Nucleus accumbens (tissue), 56 donors: ENCODE measurements around the gene TIMP2.

Source experiments
- DNase-seq, 56 donors: peaks; one replicate each; lab custom pipeline; 2025; lab: John Stamatoyannopoulos, UW

TIMP2 gene

DNA sequence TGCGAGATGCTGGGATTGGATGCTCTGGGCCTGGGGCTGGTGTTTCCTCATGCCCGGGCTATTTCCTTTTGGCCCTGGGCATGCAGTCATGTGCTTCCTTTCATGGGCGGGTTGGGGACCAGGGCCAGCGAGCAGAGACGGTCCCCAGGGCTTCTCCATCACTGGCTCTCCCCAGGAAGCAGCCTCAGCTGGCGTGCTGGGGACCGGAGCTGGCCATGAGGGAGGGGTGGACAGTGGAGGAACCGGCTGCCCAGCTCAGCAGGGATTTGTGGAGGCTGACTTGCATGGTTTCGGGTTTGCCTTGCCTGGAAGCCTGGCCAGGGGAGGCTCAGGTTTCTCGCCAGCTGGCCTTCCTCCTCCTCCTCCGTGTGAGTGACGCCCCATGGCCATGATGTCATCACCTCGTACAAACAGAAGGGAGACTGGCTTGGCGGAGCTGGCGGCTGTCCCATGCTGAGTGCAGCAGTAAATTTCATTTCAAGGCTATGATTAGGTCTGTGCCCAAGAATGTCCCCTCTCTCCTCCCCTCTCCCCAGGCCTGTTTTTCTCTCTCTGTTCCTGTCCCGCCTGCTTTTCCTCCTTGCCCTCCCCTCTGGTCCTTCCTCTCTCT lies 8.9 kb upstream of the TIMP2 start:
- DNase-seq, result peak in 54 of 56 donors; percentile 22 to 94 (median 80)

DNA sequence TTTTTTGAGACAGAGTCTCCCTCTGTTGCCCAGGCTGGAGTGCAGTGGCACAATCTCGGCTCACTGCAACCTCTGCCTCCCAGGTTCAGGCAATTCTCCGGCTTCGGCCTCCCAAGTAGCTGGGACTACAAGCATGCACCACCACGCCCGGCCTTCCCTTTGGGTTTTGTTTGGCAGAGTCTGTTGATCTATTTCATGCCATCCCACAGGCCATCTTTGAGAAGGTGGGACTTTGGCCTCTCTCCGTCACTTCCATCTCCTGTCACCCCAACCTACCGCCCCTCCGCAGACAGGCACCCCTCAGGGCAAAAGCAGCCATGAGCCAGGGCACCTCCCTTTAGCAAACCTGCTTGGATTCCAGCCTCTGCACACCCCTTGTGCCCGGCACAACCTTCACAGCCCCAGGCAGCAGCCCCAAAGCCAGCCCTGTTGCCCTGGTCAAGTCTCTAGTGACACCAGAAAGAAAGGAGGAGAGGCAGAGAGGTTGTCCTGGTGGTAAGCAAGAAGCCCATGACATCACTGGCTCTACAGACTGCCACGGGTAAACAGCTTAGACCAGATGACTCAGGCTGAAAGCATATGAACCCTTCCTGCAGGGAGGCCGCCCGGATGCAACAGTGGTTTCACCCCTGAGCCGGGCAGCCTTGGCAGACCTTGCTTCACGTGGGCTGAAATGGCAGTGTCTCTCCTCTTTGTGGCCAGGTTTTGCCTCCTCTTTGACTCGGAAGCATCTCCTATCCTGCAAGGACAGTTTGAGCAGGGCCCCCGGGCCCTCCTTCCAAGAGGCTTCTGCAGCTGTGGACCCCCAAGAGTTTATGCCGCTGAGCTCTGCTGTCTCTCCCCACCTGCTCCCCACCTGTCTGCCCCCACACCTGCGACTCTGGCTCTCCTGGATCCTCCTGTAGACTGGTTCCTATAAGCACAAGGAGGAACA lies 8.1 kb upstream of the TIMP2 start:
- peak in 2 of 56 donors; percentile 35 to 65 for DNase-seq

DNA sequence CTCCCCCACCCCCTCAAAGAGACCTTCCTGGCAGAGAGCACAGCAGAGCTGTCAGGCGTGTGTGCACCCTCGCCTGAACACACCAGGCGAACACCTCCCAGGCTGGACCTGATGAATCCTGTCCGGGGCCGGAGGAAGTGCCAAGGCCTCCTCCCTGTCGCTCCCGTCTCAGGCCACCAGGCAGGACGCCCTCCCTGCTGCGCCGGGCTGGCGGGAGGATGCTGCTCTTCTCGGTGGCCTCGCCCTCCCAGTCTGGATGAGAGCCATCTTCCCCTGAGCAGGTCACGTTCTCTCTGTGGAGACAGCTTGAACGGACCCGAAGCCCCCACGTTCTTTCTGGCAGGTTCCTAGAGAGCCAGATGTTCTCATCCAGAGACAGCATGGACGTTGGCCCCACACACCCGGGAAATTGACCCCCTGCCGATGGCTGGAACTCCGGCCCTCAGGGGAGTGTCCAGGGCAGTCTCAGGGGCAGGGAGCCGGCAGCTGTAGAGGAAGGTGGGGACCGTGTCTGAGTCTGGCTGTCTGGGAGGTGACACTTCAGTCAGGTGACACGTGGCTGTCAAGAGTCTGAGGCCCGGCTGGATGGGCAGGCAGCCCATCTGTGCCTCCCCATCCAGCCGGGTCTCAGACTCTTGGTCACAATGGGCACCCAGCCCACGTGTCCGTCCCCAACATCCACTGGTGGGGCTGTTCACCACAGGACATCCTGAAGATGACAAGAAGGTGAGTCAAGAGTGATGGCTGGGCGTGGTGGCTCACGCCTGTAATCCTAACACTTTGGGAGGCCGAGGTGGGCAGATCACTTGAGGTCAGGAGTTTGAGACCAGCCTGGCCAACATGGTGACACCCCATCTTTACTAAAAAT lies 5.0 kb upstream of the TIMP2 start:
- no peak for DNase-seq

DNA sequence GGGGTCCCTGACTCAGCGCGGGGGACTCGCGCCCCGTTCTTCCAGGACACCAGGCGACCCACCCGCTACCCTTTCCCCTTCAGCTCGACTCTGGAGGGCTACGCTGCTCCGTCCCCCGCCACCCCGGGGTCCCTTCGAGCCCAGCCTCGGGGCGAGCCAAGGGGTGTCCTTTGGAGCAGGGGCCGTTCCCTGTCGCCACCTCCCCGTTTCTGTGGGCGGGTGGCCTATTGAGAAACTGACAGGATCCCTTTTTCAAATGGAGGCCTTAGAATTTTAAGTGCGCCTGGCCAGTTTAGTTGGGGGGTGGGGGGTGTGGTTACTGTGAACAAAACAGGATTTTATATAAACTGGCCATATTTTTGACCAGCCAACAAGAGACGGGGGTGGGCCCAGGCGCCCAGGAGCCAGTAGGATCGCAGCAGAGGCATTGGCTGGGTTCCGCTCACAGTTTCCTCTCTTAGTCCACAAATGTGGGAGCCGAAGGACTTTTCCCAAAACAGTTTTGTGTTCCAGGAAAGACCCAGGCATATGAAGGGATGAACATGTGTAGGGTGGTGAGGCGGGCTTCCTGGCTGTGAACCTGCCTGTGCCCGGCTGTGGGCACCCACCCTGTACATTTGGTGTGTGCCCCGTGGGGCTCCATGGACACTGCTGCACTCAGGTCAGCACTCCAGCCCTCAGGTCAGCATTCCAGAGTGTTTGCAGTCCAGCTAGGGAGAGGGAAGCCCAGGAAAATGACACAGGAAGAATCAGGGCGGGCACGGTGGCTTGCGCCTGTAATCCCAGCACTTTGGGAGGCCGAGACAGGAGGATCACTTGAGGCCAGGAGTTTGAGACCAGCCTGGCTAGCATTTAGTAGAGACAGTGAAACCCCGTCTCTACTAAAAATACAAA lies 722 bp upstream of the TIMP2 start:
- DNase-seq, result peak in 34 of 56 donors; percentile 12 to 66 (median 47)

DNA sequence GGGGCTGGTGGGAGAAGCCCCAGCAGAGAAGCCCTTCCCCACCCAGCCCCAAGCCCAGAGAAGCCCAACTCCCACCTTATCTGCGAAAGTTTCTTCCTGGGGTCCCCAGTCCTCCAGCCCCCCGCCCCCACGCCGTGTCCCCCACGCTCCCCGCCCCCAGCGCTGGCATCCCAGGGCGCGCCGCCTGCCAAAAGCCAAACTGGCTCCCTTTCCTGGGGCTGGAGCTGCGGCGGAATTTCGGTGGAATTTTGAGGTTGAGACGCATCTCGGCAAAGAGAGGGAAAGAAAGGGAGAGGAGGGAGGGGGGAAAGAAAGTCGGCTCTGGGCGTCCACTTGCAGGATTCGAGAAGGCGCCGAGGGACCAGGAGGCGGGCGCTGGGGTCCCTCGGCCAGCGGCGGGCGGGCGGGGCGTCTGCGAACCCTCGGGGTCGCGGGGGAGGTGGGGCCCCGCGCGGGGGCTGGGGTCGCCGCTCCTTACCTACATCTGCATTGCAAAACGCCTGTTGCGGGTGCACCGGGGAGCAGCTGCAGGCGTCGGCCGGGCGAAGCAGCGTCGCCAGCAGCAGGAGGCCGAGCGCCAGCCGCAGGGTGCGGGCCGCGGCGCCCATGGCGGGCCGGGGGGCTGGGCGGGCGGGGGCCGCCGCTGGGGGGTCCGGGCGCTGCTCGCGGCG lies 571 bp downstream of the TIMP2 start:
- peak in 8 of 56 donors; percentile 13 to 75 (median 28) for DNase-seq

DNA sequence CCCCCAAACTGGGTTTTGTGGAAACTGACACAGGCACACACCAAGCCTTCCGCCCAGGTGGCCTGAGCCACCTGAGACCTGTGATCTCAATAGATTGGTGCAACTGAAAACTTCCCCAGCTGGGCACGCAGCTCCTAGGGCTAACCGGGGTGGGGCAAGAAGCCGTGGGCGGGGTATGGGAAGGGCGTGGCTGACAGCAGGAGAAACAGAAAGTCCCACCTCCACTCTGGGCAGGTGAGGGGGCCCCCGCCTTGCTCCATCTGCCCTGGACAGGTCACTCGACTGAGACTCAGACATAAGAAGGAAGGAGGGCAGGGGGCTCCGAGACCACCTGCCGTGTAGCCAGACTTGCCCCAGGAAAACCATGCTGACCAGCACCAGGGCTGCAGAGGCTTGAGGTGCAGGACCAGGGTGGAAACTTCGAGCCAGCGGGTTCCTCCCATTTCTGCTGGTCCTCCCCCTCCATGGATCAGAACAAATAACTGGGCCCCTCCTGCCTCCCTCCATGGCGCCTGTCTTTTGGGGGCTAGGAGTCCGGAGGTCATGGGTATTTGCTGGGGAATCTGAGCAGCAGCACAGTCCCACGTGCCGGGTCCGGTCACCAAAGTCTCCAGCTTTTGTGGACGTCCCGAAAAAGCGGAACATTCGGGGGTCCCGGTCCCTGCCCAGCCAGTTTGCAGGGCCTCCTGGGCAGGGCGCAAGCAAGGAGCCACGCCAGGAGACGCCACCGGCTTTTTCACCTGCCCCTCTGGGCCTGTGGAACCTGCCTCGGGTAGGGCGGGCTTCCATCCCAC lies 1.3 kb downstream of the TIMP2 start:
- DNase-seq, result peak in 9 of 56 donors; percentile 11 to 36 (median 26)

DNA sequence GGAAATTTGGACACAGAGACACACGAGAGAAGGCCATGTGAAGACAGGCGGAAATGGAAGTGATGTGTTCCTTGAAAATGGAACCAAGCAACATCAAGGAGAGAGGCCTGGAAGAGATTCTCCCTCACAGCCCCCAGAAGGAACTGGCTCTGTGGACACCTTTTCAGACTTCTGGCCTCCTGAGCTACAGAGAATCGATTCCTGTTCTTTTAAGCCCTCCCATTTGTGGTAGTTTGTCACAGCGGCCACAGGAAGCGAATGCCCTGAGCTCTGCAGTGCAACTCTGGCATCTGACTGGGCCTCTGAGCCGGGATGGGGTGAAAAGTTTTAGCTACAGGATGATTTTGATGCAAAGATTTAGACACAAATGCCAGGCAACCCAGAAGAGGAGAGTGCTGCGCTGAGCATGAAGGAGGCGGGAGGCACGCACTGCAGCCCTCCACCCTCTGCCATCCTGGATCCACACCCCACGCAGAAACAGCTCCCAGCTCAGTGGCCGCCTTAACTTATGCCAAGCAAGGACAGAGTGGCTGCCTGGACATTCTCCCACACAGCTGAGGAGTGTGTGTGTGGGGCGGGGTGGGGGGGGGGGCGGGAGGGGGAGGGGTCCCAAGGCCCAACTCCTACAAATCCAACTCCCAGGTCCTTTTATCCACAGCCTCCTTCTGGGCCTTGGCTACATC lies 2.2 kb downstream of the TIMP2 start:
- DNase-seq, result peak in 4 of 56 donors; percentile 9 to 34 (median 28)

DNA sequence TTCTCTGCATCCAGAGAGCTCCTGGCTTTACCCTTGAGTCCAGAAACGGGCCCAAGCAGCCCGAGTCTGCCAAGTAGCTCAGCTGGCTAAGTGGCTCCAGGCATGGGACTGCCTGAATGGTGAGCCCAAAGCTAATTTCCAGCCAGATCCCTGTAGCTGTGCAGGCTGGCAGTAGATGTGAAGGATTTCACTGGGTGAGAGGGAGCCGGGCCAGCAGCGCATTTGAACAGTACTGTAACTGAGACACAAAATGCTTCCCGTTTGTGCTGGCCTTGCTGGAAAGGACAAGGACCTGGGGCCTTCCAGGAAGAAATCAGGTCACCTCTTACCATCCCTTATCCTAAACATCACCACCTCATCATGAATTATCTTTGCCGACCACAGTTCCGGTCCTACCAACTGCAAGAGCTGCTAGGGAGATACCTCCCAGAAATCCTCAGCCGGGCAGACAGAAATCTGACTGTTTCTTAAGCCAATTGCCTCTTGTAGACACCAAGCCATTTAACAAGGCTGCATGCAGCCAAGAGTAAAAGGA lies 3.7 kb downstream of the TIMP2 start:
- DNase-seq, result peak in 52 of 56 donors; percentile 15 to 82 (median 54)

DNA sequence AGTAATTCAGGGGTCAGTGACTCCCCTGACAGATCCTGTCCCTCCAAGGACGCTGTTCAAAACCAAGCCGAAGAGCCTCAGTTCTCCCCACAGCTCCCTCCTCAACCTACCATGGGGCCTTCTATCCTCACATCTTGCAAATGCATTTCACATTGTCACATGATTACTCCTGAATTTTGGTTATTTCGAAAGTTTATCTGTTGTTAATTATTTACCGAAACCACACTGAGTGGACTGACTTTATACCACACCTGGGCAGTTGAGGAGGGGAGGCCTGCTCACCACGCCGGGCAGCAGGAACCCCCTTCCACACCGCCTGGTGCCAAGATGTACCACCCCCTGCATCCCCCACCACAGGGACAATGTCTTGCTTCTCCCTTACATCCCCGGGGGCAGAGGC lies 4.7 kb downstream of the TIMP2 start:
- DNase-seq, result no peak

DNA sequence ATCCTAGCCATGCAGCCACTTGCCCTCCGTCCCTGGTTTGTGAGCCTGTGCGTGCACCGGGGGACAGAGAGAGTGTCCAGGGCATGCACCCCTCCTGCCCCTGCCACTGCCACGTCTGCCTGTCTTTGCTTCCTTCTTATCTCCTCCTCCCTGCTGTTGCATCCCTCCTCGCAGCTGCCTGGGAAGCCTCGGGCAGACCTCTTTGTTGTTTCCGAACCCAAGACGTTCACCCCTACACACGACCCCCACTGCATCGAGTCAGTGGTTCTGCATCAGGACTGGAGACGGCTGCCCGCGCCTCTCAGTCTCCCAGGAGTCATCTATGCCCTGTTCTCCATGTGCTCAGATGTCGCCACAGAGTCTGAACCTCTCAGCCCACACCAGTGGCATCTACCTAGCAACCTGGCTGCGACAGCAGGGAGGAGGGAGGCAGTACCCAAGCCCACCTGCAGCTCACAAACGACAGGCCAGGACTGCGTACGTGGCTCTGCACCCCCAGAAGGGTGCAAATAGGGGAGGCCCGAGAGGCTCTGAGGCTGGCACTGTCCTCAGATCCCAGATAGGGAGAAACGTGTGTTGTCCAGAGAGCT lies 5.2 kb downstream of the TIMP2 start:
- DNase-seq, result peak in 2 of 56 donors; percentile 18

DNA sequence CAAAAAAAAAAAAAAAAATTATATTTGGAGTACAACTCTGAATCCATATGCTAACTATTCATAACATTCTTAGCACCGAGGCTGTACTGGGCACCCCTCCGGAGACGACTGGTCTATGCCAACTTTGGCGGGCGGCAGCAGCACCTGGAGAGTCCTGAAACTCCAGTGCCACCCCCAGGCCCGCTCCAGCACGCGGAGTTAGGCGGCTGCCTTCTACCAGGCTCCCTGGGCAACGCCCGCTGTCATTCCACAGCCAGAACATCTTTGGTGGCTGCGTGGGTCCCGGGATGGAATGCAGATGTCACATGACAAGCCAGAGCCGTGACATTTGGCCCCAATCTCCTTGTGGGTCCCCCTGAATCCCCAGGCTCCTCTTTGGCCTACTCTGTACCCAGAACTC lies 6.2 kb downstream of the TIMP2 start:
- DNase-seq, result no peak

DNA sequence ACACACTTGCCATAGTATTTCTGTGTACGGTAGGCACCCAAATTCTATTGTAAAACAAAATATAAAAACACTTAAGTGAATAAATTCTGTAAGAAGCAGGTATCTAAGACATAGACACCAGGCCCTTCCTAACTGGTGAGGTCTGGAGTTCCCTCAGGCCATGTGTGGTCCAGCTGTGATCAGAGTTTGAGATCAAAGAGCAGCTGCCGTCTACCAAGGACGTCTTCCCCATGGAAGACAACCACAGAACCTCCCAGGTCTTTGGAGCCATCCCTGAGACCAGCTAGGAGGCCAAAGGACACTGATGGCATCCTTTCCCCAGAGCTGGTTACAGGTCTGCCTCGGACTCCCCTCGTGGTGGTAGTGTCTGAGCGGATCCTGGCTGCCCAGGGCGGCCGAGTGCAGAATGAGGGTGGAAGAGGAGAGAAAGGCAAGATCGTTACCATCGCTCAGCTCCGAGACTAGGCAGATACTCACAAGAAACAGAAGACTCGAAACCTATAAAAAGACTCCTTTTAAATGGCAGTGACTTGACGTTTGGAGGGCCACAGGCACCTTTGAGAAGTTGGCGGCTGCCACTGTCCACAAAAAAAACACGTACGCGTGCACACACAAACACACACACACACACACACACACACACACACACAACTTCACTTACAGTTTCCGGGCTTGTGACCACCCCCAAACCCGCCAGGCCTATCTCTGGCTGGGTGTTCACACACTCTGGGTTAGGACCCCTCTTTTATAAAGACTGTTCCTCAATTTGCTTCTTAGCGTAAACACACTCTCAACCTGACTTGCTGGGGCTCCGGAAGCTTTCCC lies 7.5 kb downstream of the TIMP2 start:
- DNase-seq, result no peak

DNA sequence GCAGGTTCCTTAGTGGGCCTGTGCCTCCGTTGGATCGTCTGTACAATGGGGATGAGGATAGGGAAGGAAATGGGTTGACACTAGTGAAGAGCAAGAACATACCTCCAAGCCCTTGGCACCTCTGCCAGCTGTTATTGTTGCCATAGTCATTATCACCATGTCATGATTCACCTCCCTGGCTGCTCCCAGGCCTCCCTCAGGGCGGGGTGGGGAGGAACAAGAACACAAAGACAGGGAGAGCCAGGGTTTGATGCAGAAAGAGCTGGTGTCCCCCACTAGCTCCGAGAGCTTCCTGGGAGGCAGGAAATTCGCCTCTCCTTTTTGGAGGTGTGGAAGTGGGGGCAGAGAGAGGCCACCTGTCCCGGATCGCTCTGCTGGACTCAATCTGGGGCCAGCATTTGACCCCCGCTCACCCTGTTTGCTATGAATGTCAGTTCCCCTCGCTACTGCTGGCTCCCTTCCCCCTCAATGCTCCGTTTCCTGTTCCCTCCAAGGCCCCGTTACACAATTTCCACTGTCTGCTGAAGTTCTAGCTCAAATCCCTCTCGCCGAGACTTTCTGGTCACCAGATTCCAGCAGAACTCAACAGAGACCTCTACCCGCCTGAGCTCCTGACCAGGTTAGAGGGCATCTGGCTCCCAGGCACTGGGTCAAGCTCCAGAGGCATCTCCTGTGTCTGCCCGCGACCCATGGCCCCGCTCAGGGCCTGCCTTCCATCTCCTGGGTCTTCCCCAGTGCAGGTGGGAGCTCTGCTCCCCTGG lies 9.1 kb downstream of the TIMP2 start:
- DNase-seq, result peak in 8 of 56 donors; percentile 19 to 56 (median 30)

DNA sequence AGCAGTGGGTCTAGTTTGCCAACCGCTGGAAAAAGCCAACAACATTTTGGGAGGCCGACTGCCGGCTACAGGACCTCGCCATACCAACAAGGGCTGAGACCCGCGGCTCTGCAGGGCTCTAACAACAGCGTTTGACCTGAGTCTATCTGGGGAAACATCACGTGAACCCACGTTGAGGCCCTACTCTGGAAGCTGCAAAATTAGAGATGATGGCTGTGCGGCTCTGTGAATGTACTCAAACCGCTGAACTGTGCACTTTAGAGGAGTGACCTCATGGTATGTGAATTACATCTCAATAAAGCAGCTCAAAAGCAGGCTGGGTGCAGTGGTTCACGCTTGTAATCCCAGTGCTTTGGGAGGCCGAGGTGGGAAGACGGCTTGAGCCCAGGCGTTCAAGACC lies 12.1 kb downstream of the TIMP2 start:
- DNase-seq, result no peak

DNA sequence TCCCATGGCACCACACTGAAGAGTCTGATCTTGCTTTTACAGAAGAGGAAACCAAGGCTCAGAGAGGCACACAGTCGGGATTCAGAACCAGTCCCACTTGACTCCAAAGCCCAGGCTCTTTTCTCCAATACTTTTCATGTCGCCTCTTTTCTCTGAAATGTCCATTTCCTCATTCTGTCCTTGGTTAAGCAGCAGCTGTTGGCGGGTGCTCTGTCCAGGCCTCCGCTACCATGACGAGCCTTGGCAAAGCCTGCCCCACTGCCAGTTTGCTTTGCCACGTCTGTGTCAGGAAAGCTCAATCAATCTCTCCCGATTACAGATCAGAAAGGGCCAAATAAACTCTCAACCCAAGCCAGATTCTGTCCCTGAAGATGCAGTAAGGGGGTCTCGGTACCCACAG lies 13.1 kb downstream of the TIMP2 start:
- DNase-seq, result peak in 1 of 56 donors; percentile 22
